ENCODE measurements around the gene PLEKHA5. TPM values are rescaled to one million over a fixed set of nuclear protein-coding genes. Genes with fewer than 3 reads are reported as not detected.
A peak's percentile ranks its signal among the peaks of the same experiment; 100 is the strongest.

The PLEKHA5 gene
- total RNA-seq, 1 donor from 2014 or later = 23.4 TPM

- peak; percentile 63 for TF ChIP-seq CTCF (conservative IDR thresholded peaks at IDR 0.05; ENCODE audit: low read depth, low read length)
- DNase-seq (ENCODE audit: low read depth) = no peak
- no peak overlapping the region for H3K4me3 ChIP-seq (ENCODE audit: low read depth, low read length)
Observed at GRCh38 chr12:19186722-19187661, 57.5 kb downstream of the PLEKHA5 start.

GRCh38 chr12:19189522-19189921 lies 60.0 kb downstream of the PLEKHA5 start:
- DNase-seq (ENCODE audit: low read depth) = no peak
- H3K4me3 ChIP-seq (ENCODE audit: low read depth, low read length) = no peak overlapping the region
- TF ChIP-seq CTCF (conservative IDR thresholded peaks at IDR 0.05; ENCODE audit: low read depth, low read length) = no peak

- DNase-seq (ENCODE audit: low read depth) = no peak
- no peak for TF ChIP-seq CTCF (conservative IDR thresholded peaks at IDR 0.05; ENCODE audit: low read depth, low read length)
- no peak overlapping the region for H3K4me3 ChIP-seq (ENCODE audit: low read depth, low read length)
Observed at GRCh38 chr12:19190292-19191031, 60.9 kb downstream of the PLEKHA5 start.

GRCh38 chr12:19191089-19191488 lies 61.6 kb downstream of the PLEKHA5 start:
- no peak overlapping the region for H3K4me3 ChIP-seq (ENCODE audit: low read depth, low read length)
- DNase-seq (ENCODE audit: low read depth) = no peak
- no peak for TF ChIP-seq CTCF (conservative IDR thresholded peaks at IDR 0.05; ENCODE audit: low read depth, low read length)

GRCh38 chr12:19191563-19191962 lies 62.0 kb downstream of the PLEKHA5 start:
- peak; percentile 98 for DNase-seq (ENCODE audit: low read depth)
- H3K4me3 ChIP-seq (ENCODE audit: low read depth, low read length) = no peak overlapping the region
- no peak for TF ChIP-seq CTCF (conservative IDR thresholded peaks at IDR 0.05; ENCODE audit: low read depth, low read length)

GRCh38 chr12:19192710-19193109 lies 63.2 kb downstream of the PLEKHA5 start:
- TF ChIP-seq CTCF (conservative IDR thresholded peaks at IDR 0.05; ENCODE audit: low read depth, low read length) = no peak
- H3K4me3 ChIP-seq (ENCODE audit: low read depth, low read length) = no peak overlapping the region
- DNase-seq (ENCODE audit: low read depth) = no peak

Data from epithelial cell of proximal tubule (primary cell).